Stimulated activated CD8-positive, alpha-beta memory T cell treated with anti-CD3 and anti-CD28 coated beads, Interleukin-2, amount 100 ng/mL, for 1 hour (primary cell): Measurements from ENCODE around the gene SIRT7.
A peak's percentile ranks its signal among the peaks of the same experiment; 100 is the strongest.

Experiments
- DNase-seq, 2 donors: peaks; one replicate each; pipeline ENCODE4 v3.0.0-alpha.2; 2020; ENCODE audit warnings: low read depth in 2 of 2

Gene SIRT7

DNA sequence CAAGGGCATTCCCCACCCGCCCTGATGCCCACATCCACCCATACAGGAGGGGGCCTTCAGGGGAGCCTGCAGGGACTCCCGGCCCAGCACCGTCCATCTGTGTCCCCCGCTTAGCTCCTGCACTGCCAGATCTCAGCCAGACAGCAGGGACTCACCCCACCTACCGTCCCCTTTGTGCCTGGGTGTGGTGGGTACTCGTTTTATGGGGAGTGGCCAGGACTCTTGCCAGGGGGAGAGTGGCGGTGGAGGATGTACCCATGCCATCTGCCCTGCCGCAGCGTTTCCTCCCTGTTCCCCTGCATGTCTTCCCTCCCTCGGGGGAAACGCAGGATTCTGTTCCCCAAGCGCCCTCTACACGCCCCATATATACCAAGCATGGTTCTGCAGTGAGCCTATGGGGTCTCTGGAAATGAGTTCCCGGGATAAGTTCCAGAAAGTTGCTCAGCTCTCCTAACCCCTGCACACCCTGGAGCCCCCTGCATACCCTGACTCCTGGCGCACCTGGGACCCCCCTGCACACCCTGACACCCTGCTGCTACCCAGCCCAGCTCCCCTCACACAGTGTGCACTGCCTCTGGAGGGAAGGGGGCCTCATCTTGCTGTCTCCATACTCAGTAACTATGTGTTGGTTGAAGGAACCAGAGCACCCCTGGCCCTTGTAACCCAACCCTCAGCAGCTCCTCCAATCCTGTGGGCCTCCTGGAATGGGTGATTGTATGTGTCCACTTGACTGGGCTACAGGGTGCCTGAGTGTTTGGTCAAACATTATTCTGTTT lies 13.8 kb upstream of the SIRT7 start:
- no peak for DNase-seq

DNA sequence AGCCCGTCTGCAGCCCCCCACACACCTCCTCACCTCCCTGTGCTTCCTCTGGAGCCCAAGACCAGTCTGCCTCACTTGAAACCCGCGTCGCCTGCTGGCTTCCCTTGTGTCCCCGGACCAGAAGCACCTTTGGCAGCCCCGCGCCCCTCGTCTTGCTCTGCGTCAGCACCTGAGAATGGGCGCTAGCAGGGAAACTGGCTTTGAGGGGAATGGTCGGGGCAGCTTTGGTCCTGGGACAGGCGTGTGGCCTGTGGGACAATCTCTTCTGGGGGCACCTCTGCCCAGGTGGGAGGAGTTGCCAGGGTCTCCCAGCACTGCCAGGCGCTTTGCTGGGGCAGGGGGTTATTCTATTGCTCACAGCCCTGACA lies 13.2 kb upstream of the SIRT7 start:
- no peak for DNase-seq

DNA sequence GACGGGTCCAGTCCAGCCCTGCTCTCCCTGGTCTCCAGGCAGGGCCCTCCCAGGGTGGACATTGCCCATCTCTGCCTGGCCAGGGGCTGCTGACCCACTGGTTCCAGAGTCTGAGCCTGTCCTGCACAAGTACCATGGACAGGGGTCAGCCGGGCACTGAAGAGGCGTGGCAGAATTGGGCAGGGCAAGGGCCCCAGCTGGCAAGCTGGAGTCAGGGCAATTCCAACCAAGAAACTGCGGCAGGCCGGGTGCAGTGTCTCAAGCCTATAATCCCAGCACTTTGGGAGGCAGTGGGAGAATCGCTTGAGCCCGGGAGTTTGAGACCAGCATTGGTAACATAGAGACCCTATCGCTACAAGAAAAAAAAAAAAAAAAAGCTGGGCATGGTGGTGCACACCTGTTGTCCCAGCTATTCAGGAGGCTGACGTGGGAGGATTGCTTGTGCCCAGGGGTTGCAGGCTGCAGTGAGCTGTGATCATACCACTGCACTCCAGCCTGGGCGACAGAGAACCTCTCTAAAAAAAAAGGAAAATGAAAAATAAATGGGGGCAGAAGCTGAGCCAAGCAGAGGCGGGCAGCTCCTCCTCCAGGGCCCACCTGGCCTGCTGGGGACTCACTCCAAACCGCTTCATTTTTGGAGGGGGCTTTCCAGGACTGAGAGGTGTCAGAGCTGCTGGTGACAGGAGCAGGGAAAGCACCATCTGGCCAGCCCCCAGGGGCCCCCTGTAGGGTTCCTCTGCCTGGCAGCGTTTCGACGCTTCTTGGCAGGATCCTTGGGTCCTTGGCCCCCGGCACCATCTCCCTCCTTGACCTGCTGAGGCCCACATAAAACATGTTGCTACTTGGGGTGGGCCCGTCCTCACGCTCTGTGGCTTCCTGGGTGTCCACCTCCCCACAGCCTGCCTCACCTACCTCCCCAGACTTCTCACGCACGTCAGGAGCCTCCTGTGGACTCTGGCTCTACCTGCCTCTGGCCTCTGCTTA lies 12.5 kb upstream of the SIRT7 start:
- DNase-seq, result no peak

DNA sequence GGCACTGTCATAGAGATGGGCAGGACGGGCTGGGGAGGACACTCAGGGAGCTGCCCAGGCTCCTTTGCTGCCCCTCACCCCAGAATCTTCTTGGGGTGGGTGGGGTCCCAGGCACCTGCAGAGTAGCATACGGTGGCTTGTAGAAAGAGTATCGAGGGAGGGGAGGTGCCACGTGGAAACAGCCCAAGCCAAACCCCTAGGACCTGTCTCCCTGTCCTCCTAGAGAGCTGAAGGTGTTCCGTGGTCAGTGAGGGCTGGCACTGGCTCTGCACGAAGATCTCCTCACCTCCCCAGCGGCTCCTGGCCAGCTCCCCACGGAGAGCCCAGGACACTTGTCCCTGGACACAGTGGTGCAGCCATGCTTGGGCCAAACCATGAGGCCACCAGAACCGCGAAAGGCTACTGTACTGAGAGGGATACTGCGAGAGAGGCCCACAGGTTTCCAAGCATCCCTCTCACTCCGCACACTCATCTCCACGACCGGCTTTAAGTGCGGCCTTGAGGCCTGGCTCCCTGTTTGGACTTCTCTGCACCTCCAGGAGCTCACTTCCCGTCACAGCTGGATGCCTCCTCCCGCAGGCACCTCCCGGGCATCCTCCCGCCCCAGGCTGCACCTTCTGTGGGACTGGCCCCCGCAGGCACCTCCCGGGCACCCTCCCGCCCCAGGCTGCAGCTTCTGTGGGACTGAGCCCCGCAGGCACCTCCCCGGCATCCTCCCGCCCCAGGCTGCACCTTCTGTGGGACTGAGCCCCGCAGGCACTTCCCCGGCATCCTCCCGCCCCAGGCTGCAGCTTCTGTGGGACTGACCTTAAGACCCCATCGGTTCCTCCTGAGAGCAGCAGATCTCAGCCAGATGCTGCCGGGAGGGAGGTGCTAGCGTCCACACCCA lies 11.5 kb upstream of the SIRT7 start:
- no peak for DNase-seq

DNA sequence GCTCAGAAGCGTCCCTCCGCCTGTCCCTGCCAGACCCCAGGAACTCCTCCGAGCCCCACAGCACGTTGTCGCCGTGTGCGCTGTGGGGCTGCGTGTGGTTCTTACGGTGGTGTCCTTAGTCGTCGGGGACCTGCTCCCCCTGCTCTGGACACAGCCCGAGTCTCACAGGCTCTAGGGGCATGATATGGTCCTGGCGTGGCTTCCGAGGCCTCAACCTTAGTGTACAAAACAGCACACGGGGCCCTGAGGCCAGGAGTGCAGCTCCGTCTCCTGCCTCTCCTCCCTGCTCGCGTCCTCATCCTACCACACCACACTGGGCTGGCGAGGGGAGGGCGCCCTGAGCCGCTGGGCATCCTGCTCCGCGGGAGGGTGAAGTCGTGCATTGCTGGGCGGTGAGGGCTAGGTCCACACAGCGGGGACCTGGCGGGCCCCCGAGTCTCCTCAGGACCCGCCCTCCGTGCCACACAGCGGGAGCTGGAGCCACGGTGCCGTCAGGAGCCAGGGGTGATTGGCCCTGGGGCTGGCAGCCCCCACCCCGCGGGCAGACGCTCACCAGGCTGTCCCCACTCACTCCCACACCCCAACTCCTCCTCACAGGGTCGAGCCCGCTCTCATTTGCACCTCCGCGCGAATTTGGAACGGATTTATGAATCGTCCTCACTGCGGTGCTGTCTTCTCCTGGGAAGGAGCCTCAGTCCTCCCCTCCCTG lies 10.7 kb upstream of the SIRT7 start:
- no peak for DNase-seq

DNA sequence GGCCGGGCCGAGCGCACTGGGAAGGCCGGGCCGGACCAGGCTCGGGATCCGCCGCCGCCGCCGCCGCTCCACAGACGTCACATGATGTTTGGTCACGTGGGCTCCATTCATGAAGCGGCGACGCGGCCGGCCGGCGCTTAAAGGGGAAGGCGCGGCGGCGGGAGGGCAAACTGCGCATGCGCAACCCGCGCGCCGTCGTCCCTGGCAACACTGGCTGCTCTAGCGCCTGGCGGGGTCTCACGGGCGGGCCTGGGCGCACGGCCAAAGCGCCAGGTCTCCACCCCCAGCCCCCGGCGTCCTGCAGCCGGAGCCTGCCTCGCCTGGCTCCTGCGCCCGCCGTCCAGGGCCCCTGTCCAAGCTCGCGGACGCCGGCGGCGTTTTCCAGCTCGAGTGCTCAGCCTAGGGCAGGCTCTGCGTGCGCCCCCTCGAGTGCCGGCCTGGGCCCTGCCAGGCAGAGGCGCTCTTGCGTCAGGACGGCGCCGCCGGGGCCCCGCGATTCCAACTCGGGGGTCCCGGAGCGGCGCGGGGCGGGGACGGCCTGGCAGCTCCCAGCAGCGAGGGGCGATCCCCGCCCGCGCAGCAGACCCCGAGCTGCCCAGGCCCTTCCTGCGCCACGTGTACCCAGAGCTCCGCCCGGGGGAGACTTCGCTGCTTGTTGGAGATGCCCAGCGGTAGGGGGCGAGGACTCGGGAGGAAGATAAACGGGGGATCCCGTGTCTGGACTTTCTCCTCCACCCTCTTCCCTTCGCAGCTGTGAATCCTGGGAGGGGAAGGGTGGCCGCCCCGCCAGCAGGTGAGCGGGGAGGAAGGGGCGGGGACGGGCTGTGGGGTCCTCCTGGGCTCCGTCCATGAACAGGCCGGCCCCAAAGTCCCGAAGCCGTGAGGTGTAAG lies 9.9 kb upstream of the SIRT7 start, which contains the start of gene MAFG:
TSS of gene MAFG (minus strand) at position 83 of the 891 bp plus-strand sequence. CDS start 4,550 bp downstream, outside the sequence.
- DNase-seq, result peak; percentile 76 to 83

DNA sequence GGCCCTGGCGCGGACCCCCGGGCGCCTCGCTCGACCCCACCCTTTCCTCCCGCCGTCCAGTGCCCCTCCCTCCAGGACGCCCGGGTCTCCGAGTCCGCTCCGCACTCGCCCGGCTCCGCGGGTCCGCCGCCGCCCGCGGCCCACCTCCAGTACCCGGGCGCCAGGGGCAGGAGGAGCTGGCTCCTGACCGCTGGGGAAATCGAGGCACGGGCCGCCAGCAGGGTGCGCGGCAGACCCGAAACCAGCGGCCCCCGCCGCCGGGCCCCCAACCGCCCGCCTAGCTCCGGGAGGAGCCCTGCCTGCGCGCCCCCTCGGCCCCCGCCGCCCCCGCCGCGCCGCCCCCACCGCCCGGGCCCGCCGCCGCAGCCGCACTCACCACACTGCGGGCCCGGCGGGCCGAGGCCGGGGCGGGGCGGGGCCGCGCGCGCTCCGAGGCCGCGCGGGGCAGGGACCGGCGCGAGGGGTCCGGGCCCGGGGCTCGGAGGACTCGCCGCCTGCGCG lies 9.2 kb upstream of the SIRT7 start:
- DNase-seq, result no peak

DNA sequence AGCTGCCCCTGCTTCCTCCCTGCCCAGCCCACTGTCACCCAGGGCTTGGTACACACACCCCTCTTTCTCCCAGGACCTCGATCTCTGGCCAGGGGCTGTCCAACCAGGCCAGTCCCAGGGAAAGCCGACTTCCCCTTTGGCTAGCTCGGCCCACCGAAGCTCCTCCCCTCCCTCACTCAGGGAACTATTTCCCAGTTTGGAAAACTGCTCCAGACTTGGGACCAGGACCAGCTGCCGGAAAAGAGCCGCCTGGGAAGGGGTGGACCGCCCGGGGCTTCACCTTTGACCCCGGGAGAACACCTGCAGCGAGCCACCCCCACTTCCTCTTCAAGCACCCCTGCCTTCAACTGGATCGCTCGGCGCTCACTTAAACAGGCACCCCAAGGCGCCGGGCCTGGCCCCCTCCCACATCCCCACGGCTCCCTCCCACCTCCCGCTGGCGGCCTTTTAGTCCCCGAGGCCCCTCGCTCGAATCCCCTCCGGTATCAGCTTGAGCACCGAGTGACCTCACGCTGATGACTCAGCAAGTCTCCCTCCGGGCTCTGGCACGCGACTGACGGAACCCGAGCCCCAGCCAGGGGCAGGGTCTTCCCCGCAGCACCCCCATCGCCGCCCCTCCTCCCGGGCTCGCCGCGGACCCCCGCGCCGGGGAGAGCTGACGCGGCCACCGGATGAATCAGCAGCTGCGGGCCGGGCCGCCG lies 8.6 kb upstream of the SIRT7 start:
- DNase-seq, result peak; percentile 27 to 32

DNA sequence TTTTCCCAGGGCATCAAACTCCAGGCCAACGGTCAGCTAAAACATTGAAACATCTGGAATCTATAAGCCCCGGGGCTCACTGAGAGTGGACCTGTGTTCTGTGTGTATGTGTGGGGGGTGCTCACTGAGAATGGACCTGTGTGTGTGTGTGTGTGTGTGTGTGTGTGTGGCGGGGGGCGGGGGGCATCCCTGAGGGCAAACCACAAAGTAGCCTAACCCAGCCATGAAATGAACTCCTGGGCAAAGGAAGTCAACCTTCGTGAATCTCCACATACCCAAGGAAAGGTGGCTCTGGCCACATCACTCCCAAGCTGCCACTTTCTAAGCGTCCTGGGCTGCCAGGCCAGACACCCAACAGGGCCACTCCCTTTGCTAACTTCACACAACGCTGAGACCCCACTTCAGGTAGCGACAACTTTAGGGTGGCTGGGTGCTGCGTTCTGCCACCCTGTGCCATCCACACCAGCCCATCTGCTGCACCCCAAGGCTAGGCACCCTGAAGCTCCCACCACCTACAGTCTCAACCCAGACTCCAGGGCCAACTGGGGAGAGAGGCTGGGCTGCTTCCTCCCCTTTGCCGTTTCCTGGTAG lies 8.0 kb upstream of the SIRT7 start:
- DNase-seq, result no peak

DNA sequence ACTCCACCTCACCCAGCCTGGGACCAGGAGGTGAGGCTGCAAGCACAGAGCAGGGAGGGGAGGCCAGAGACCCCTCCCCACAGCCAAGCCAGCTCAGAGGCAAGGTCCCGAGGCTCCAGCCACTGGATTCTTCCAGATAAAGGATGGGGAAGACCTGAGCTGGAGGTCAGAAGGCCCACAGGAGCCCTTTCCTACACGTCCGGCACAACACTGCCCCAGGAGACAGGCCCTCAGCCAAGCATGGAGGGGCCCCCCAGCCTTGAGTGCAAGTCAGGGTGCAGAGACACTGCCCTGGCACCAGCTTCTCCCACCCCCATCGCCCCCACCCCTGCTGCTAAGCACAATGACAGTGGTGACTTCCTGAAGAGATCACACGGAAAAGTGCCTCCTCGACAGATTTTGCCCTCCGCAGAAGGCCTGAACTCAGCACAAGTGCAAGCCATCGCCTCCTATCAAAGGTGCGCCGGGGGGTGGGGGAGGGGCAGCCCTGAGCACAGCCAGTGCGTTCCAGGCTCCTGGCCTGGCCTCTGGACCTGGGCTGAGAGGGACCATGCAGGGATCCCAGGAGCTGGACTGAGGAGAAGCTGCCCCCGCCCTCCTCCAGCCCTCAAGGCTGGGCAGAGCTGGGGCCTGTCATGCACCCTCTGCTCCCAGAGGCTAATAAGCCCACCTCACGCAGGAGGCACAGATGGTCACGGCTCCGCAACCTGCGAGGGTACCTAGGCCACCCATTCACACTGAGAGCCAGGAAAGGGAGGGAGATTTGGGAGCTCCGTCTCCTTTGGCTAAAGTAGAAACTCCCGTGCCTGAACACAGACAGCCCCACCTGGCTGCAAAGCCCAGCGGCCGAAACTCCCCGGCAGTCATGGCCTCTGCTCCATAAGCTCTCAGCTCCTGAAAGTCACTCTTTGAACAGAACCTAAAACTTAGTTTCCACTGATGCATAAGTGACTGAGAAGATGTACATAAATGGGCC lies 6.9 kb upstream of the SIRT7 start:
- no peak for DNase-seq

DNA sequence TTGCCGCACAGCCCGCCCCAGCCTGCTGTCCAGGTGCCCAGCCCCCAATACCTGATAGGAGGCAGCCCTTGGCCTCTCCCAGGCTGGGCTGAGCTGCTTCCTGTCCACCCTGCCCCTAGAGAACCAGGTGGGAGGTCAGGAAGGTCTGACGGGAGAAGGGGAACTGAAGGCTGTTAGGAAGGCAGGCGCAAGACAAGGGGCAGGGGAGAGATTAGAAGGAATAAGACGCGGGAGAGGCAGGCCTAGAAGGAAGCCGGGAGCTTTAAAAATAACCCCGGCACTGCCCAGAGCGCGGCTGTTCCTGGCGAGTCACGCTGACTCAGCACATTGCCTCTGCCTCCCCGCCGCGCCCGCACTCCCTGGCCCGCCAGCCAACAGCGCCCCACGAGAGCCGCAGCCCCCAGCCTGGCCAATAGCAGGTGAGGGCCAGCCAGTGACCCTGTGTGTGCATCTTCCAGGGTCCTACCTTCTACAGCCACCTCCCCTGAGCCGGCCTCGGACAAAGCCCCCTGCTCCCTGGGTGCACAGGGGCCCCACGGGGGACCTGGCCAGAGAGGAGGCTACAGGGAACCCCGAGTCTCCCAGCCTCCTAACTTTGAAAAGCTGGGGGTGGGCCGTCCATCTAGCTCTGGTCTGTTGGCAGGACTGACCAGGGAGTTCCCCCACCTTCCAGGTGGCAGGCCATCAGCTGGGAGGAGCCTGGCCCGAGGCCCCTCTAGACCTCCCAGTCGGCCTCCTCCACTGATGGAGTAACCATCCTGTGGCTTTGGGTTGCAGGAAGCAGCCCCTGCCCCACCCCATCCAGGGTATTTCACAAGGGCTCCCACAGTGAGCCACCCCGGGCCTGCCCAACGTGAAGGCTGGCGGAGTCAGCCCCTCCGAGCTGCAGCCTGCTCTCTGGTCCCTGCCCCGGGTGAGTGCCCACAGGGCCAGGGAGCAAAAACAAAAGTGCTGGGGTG lies 5.6 kb upstream of the SIRT7 start:
- no peak for DNase-seq

DNA sequence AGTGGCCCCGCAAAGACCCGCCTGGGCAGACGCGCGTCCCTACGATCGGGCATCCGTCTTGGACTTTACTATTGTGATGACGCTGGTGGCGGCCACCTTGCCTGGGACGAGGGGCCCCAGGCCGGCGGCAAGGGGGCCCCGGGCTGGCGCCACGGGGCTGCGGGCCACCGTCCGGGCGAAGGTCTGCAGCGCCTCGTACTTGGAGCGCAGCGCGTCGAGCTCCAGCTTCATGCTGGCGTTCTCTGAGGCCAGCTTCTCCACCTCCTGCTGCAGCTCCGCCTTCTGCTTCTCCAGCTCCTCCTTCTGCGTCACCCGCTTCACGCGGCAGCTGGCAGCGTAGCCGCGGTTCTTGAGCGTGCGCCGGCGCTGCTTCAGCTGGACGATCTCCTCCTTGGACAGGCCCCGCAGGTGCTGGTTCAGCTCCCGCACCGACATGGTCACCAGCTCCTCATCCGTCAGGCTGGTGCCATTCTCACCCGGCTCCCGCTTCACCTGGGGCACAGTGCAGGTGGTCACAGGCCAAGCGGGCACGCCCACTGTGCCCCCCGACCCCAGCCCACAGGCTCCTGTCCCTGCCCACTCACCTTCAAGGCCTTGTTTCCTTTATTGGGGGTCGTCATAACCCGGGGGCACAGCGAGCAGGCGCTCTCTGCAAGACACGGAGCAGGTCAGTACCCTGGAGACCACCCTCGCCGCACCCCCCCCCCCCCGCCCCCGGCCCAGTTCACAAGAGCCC lies 4.8 kb upstream of the SIRT7 start:
- DNase-seq, result no peak

DNA sequence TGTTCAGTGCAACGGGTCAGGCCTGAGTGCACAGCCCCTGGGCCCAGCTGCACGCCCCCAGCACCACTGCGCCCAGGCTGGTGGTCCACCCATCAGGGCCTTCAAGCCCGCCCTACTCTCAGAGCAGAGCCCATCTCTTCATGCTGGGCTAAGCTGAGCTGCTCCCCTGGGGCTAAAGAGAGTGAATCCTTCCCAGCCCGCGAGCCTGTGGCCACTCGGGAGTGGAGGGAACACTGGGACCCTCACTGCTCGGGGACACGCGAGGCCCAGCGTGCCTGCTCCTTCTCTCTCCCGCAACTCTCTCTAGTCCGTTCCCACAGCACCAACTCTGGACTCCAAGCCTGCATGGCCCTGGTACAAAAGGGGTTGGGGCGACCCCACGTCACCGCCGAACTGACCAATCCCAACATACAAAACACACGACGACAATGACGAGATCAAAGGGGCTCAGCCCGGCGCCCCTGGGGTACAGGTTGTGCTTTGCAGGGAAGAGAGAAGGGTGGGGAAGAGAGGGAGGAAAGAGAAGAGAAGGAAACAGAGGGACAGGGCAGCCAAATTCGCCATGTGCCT lies 4.1 kb upstream of the SIRT7 start:
- DNase-seq, result no peak

DNA sequence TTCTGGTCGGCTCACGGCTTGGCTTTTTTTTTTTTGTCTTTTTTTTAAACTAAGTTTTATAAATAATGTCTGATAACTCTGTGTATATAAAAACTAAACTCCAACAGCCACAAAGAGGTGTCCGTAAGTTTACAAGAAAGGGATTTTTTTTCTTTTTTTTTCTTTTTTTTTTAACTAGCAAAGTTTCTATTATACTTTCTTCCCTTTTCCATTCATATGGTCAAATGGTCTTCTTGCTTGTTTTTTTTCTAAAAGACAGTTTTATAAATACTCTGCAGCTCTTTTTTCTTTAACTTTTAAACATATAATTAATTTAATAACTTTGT lies 3.5 kb upstream of the SIRT7 start:
- no peak for DNase-seq
